Prostate gland (tissue), 2 donors: Measurements from ENCODE around the gene SH3PXD2A.

Experiments used
- POLR2A ChIP-seq: fragments of 450-650 bp; IDR thresholded peaks from one replicate; pipeline ENCODE4 v1.6.1; 2016; ENCODE audit warnings: antibody characterized with exemption, mild to moderate bottlenecking
- TF ChIP-seq, protein P1 (sequence below), 4 experiments: fragments of 200-600 bp in 2 of 4; fragments of 450-650 bp in 2 of 4; sonication (generic) in 2 of 4; IDR thresholded peaks; 1 replicate in 3 of 4; 2 replicates in 1 of 4; pipeline ENCODE4 v1.5.1; 2016 to 2019; ENCODE audit warnings: antibody characterized with exemption in 4 of 4, mild to moderate bottlenecking in 2 of 4, moderate library complexity in 2 of 4

DNA sequence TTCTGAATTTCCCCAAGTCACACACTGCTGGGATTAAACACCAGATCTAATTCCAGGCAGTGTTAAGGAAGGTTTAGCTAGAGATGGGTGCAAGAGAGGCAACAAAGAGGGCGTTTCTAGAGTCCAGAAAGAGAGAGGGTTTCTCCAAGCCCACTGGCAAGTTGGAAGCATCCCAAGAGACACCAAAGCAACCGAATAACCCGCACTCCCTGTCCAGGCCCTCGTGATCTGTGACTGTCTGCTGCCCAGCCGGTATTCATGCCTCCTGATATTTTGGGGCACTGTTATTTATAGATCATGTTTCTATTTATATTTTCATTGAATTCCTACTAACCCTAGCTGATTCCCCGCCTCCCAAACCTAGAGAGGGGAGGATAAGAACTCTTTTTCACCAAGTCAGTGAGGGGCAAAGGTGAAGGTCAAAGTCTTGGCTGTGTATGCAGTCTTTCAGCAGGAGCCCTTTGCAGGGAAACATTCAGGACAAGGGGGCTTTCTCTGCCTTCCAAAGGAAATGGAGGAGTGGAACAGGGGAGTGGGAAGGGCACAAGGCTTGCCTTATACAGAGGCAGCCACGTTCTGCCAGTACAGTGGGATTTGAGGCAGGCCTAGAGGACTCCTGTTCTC, 103.6 kb downstream of the SH3PXD2A start:
- TF ChIP-seq, protein P1, sequence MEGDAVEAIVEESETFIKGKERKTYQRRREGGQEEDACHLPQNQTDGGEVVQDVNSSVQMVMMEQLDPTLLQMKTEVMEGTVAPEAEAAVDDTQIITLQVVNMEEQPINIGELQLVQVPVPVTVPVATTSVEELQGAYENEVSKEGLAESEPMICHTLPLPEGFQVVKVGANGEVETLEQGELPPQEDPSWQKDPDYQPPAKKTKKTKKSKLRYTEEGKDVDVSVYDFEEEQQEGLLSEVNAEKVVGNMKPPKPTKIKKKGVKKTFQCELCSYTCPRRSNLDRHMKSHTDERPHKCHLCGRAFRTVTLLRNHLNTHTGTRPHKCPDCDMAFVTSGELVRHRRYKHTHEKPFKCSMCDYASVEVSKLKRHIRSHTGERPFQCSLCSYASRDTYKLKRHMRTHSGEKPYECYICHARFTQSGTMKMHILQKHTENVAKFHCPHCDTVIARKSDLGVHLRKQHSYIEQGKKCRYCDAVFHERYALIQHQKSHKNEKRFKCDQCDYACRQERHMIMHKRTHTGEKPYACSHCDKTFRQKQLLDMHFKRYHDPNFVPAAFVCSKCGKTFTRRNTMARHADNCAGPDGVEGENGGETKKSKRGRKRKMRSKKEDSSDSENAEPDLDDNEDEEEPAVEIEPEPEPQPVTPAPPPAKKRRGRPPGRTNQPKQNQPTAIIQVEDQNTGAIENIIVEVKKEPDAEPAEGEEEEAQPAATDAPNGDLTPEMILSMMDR (IDR thresholded peaks at IDR 0.05), result no peak
- no peak for TF ChIP-seq POLR2A
